ENCODE data around the gene RAP1B.
"Not testable (repeated sequence)": the region's sequence is repeated elsewhere in the genome, so short reads cannot be mapped to it uniquely, and the experiment has no call there.

Gene RAP1B

DNA sequence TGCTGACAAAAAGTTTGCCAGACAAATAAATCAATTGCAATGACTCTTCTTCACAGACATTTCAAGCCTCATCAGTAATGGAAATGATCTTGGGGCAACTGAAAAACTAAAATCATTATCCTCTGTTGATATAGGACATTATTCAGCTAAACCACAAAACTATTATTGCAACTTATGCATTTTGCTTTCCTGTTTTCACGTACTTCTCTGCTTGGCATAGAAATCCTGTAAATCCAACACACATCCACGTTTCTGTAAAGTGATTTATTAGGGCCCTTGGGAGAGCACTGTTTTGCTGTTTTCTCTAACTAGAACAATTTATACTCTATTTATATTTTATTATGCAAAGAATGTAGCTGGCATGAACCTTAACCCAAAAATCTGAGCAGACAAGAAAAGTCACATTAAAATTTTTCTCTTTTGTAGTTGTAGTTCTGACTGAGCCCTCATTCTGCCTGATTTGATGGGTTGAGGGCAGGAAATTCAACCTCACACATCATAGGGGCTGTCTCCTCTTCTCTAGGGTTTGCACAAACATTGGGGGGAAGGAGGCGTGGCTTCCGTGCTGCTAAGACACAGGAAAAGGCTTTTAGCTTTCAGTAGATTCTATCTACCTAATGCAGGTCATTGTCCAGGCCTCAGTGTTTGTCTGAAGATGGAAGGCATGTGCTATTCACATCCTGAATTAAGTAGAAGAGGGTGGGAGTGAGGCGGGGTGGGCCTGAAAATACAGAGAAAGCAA is 64.6 kb downstream of the RAP1B start:
- Mint-ChIP-seq H3K27ac (peak overlapping the region; percentile 92), H3K4me1 (ENCODE audit: low read depth) (peaks cover 41% of the 10 kb centered on the region), H3K36me3 (ENCODE audit: low read depth) (no peaks in the 10 kb centered on the region), H3K4me3 (peak overlapping the region; percentile 66), H3K27me3 (no peaks in the 10 kb centered on the region), H3K9me3 (no peaks in the 10 kb centered on the region)

DNA sequence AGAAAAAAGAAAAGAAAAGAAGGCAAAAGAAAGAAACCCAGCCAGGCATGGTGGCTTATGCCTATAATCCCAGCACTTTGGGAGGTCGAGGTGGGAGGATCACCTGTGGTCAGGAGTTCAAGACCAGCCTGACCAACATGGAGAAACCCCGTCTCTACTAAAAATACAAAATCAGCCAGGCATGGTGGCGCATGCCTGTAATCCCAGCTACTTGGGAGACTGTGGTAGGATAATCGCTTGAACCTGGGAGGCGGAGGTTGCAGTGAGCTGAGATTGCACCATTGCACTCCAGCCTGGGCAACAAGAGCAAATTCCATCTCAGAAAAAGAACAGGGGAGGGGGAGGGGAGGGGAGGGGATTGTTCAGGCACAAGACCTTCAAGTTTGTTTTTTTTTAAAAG is 66.2 kb downstream of the RAP1B start:
- peaks cover 32% of the 10 kb centered on the region for H3K4me1 Mint-ChIP-seq (ENCODE audit: low read depth)
- not testable (repeated sequence) for H3K36me3 Mint-ChIP-seq (ENCODE audit: low read depth); H3K4me3 Mint-ChIP-seq; H3K27ac Mint-ChIP-seq; H3K9me3 Mint-ChIP-seq; H3K27me3 Mint-ChIP-seq

DNA sequence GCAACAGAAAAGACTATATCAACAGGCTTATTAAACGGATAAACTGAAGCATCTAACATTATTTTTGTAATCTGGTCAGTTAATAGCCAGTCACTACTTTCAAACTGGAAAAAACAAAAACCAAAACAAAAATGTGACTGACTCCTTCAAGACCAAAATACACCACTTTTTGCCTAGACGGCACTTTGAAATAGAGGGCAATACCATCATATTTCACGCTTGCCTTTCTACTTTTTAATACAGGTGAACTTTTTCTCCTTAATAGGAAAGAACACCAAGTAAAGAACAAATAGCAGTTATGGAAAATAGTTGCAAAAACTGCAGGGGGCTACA is 75.5 kb downstream of the RAP1B start:
- Mint-ChIP-seq H3K27ac (peak overlapping the region; percentile 95), H3K4me3 (peak overlapping the region; percentile 95), H3K4me1 (ENCODE audit: low read depth) (peaks cover 47% of the 10 kb centered on the region), H3K36me3 (ENCODE audit: low read depth) (peaks cover 22% of the 10 kb centered on the region), H3K9me3 (no peaks in the 10 kb centered on the region), H3K27me3 (no peaks in the 10 kb centered on the region)

DNA sequence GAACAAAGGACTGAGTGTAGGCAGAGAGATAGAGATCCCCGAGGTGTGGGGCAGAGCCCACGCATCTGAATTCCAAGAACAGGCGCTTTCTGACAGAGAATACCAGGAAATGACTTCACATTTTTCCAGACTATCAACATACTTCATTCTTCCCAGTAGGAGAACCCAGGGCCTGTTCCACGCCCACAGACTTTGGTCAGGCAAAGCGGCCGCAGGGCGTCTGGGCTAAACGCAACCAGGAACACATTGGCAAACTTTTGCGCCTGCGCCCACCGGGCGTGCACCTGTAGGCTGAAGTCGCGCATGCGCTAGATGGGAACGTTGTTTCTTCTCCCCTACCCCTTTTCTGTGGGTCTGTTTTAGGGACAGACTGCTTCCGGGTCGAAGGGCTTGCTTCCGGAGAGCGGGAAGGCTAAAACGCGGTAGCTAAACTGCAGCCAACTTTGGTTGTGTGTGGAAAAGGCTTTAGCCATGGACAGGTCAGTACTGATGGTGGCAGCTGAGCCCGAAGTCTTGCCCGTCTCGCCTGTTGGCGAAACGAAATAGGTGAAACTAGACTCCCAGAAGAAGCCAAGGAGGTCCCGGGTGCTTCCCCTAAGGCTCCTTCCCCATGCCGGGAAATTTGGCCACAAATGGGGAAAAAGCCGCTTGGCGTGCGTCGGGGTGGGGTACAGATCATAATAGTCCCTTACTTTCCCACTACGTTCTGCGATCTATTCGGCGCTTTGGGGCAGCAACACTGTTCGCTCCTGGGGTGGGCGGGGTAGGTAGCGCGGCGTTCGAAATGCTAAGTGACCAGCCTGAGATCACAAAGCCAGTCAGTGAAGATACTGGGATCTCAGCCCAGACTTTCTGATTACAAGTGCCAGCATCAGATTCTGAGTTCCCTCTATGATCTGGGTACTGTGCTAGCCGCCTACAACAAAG is 76.2 kb downstream of the RAP1B start, which contains the start of gene NUP107:
NUP107 (plus strand) TSS at position 384 of the 927 bp plus-strand sequence; CDS start at position 472, 88 bp downstream.
- peak within 1 kb of the TSS; percentile 95 for H3K27ac Mint-ChIP-seq
- H3K4me1 Mint-ChIP-seq (ENCODE audit: low read depth): peaks cover 47% of the 10 kb centered on the region
- H3K9me3 Mint-ChIP-seq: no peaks in the 10 kb centered on the region
- no peaks in the 10 kb centered on the region for H3K27me3 Mint-ChIP-seq
- peaks cover 26% of the 10 kb centered on the region for H3K36me3 Mint-ChIP-seq (ENCODE audit: low read depth)
- peak within 1 kb of the TSS; percentile 95 for H3K4me3 Mint-ChIP-seq

DNA sequence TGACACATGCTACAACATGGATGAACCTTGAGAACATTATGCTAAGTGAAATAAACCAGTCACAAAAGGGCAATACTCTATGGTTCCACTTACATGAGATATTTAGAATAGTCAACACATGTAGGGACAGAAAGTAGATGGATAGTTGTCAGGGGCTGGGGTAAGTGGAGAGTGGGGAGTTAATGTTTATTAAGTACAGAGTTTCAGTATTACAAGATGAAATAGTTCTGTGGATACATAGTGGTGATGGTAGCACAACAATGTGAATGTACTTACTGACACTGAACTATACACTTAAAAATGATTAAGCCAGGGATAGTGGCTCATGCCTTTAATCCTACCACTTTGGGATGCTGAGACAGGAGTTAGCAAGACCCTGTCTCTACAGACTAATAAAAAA is 84.8 kb downstream of the RAP1B start:
- Mint-ChIP-seq H3K27me3 (no peaks in the 10 kb centered on the region), H3K27ac (no peak overlapping the region), H3K36me3 (ENCODE audit: low read depth) (peaks cover 68% of the 10 kb centered on the region), H3K9me3 (no peaks in the 10 kb centered on the region), H3K4me3 (no peak overlapping the region), H3K4me1 (ENCODE audit: low read depth) (no peaks in the 10 kb centered on the region)

DNA sequence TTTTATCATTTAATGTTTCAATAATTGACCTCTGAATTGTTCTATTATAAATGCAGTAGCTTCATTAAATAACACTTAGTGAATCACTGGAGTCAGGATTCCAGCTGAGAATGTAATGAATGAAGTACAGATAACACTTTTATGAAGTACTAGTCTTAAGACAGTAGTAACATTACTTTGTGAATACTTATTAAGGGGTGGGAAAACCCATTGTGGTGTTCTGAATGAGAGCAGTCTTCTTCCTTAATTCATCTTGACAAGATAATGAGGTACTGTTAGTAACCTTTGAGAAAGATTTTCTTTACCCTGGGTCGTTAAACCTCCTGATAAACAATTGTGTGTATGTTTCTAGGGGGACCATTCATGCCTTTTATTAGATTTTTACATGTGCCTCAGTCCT is 88.8 kb downstream of the RAP1B start:
- no peak overlapping the region for H3K4me3 Mint-ChIP-seq
- no peaks in the 10 kb centered on the region for H3K27me3 Mint-ChIP-seq
- H3K27ac Mint-ChIP-seq: no peak overlapping the region
- H3K36me3 Mint-ChIP-seq (ENCODE audit: low read depth): peaks cover 63% of the 10 kb centered on the region
- H3K4me1 Mint-ChIP-seq (ENCODE audit: low read depth): no peaks in the 10 kb centered on the region
- no peaks in the 10 kb centered on the region for H3K9me3 Mint-ChIP-seq
